ENCODE results near the gene ADGRL2.

GRCh38 chr1:82019508-82019907 is 218.8 kb downstream of the ADGRL2 start:
- TF ChIP-seq, protein P1, sequence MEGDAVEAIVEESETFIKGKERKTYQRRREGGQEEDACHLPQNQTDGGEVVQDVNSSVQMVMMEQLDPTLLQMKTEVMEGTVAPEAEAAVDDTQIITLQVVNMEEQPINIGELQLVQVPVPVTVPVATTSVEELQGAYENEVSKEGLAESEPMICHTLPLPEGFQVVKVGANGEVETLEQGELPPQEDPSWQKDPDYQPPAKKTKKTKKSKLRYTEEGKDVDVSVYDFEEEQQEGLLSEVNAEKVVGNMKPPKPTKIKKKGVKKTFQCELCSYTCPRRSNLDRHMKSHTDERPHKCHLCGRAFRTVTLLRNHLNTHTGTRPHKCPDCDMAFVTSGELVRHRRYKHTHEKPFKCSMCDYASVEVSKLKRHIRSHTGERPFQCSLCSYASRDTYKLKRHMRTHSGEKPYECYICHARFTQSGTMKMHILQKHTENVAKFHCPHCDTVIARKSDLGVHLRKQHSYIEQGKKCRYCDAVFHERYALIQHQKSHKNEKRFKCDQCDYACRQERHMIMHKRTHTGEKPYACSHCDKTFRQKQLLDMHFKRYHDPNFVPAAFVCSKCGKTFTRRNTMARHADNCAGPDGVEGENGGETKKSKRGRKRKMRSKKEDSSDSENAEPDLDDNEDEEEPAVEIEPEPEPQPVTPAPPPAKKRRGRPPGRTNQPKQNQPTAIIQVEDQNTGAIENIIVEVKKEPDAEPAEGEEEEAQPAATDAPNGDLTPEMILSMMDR (conservative IDR thresholded peaks at IDR 0.05; ENCODE audit: low read depth in 2 of 2): no peak
- TF ChIP-seq, protein P2, sequence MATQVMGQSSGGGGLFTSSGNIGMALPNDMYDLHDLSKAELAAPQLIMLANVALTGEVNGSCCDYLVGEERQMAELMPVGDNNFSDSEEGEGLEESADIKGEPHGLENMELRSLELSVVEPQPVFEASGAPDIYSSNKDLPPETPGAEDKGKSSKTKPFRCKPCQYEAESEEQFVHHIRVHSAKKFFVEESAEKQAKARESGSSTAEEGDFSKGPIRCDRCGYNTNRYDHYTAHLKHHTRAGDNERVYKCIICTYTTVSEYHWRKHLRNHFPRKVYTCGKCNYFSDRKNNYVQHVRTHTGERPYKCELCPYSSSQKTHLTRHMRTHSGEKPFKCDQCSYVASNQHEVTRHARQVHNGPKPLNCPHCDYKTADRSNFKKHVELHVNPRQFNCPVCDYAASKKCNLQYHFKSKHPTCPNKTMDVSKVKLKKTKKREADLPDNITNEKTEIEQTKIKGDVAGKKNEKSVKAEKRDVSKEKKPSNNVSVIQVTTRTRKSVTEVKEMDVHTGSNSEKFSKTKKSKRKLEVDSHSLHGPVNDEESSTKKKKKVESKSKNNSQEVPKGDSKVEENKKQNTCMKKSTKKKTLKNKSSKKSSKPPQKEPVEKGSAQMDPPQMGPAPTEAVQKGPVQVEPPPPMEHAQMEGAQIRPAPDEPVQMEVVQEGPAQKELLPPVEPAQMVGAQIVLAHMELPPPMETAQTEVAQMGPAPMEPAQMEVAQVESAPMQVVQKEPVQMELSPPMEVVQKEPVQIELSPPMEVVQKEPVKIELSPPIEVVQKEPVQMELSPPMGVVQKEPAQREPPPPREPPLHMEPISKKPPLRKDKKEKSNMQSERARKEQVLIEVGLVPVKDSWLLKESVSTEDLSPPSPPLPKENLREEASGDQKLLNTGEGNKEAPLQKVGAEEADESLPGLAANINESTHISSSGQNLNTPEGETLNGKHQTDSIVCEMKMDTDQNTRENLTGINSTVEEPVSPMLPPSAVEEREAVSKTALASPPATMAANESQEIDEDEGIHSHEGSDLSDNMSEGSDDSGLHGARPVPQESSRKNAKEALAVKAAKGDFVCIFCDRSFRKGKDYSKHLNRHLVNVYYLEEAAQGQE (IDR thresholded peaks at IDR 0.05; ENCODE audit: unreplicated experiment): no peak
